MM.1S (cell line): ENCODE measurements around the gene CCR5AS.

ENCODE experiments used
- DNase-seq: peaks from one replicate; pipeline ENCODE4 v3.0.0-alpha.2; 2015
- H2AFZ ChIP-seq: fragments of 300-600 bp; sonication (generic); 2 replicates; pipeline ENCODE4 v1.6.0; 2016; ENCODE audit warnings: antibody characterized with exemption, low read length
- H3F3A ChIP-seq: fragments of 300-600 bp; sonication (generic); 2 replicates; pipeline ENCODE4 v1.6.1; 2016; ENCODE audit warnings: mild to moderate bottlenecking, antibody characterized with exemption, low read length, moderate library complexity, mixed read lengths; ENCODE audit not compliant: insufficient read depth
- H3K27ac ChIP-seq: fragments of 300-600 bp; sonication (generic); 2 replicates; pipeline ENCODE4 v1.5.1; 2016; ENCODE audit warnings: mild to moderate bottlenecking, low read length
- H3K27me3 ChIP-seq: fragments of 300-600 bp; sonication (generic); replicated peaks from 2 replicates; pipeline ENCODE4 v1.6.0; 2016; ENCODE audit warnings: low read length; ENCODE audit not compliant: insufficient read depth
- H3K36me3 ChIP-seq: fragments of 300-600 bp; sonication (generic); replicated peaks from 2 replicates; pipeline ENCODE4 v1.6.1; 2016; ENCODE audit warnings: mild to moderate bottlenecking, low read length, mixed read lengths; ENCODE audit not compliant: insufficient read depth
- H3K4me1 ChIP-seq: fragments of 300-600 bp; sonication (generic); 2 replicates; pipeline ENCODE4 v1.6.1; 2016; ENCODE audit warnings: low read length, mixed read lengths
- H3K4me2 ChIP-seq: fragments of 300-600 bp; sonication (generic); 2 replicates; pipeline ENCODE4 v1.6.0; 2016; ENCODE audit warnings: low read depth, low read length
- H3K4me3 ChIP-seq: fragments of 300-600 bp; sonication (generic); 2 replicates; pipeline ENCODE4 v1.5.1; 2016; ENCODE audit warnings: low read length, mixed read lengths
- H3K79me2 ChIP-seq: fragments of 300-600 bp; sonication (generic); 2 replicates; pipeline ENCODE4 v1.6.1; 2016; ENCODE audit warnings: mixed run types, low read length, mixed read lengths
- H3K9ac ChIP-seq: fragments of 300-600 bp; sonication (generic); 2 replicates; pipeline ENCODE4 v1.6.1; 2016; ENCODE audit warnings: low read length, mixed read lengths
- H3K9me2 ChIP-seq: fragments of 300-600 bp; sonication (generic); replicated peaks from 2 replicates; pipeline ENCODE4 v1.6.1; 2016; ENCODE audit warnings: mild to moderate bottlenecking, low read length, mixed read lengths; ENCODE audit not compliant: insufficient read depth
- H3K9me3 ChIP-seq: fragments of 300-600 bp; sonication (generic); replicated peaks from 2 replicates; pipeline ENCODE4 v1.6.1; 2016; ENCODE audit warnings: mild to moderate bottlenecking, low read length, mixed read lengths; ENCODE audit not compliant: insufficient read depth
- H4K20me1 ChIP-seq: fragments of 300-600 bp; sonication (generic); 2 replicates; pipeline ENCODE4 v1.6.1; 2016; ENCODE audit warnings: mild to moderate bottlenecking, low read length, moderate library complexity, mixed read lengths; ENCODE audit not compliant: insufficient read depth
- CTCF ChIP-seq: fragments of 300-600 bp; sonication (generic); IDR thresholded peaks from 2 replicates; pipeline ENCODE4 v1.5.1; 2016; ENCODE audit warnings: antibody characterized with exemption, low read length, mixed read lengths
- EZH2 ChIP-seq: fragments of 300-600 bp; sonication (generic); optimal IDR thresholded peaks from 2 replicates; pipeline ENCODE3; 2017; ENCODE audit warnings: low read depth, mild to moderate bottlenecking, antibody characterized with exemption, low read length, mixed read lengths
- EZH2phosphoT487 ChIP-seq: fragments of 300-600 bp; sonication (generic); IDR thresholded peaks from 2 replicates; pipeline ENCODE4 v1.6.1; 2018; ENCODE audit warnings: antibody characterized with exemption, low read length

The CCR5AS gene

GRCh38 chr3:46338840-46339239 lies 68.0 kb downstream of the CCR5AS start:
- Histone ChIP-seq H3K9ac (no peak overlapping the region), H3K27ac (no peak overlapping the region), H3K4me1 (peaks cover 12% of the 10 kb centered on the region), H3K27me3 (no peaks in the 10 kb centered on the region), H3K36me3 (no peaks in the 10 kb centered on the region), H3K4me2 (no peak overlapping the region), H3F3A (0 out of 2 replicates have a peak, but pooled peaks cover 3% of the 10 kb centered on the region), H3K79me2 (no peaks in the 10 kb centered on the region), H4K20me1 (no peaks in the 10 kb centered on the region), H3K9me2 (no peaks in the 10 kb centered on the region), H3K4me3 (no peak overlapping the region), H3K9me3 (peaks cover 6% of the 10 kb centered on the region; the same call in 1 of the 2 replicates), H2AFZ (no peak overlapping the region)
- TF ChIP-seq EZH2 (no peak), EZH2phosphoT487 (no peak), CTCF (no peak)
- no peak for DNase-seq

GRCh38 chr3:46337911-46338310 lies 69.0 kb downstream of the CCR5AS start:
- no peaks in the 10 kb centered on the region for H3K36me3 ChIP-seq
- no peak for DNase-seq
- H3K27me3 ChIP-seq, result no peaks in the 10 kb centered on the region
- no peaks in the 10 kb centered on the region for H4K20me1 ChIP-seq
- TF ChIP-seq EZH2 (no peak), EZH2phosphoT487 (no peak), CTCF (no peak)
- H3K9me3 ChIP-seq, result peaks cover 6% of the 10 kb centered on the region; the same call in 1 of the 2 replicates
- H3K4me3 ChIP-seq, result no peak overlapping the region
- no peak overlapping the region for H2AFZ ChIP-seq
- no peaks in the 10 kb centered on the region for H3K9me2 ChIP-seq
- H3K27ac ChIP-seq, result no peak overlapping the region
- no peak overlapping the region for H3K9ac ChIP-seq
- H3K4me2 ChIP-seq, result no peak overlapping the region
- H3K79me2 ChIP-seq, result no peaks in the 10 kb centered on the region
- H3F3A ChIP-seq, result 0 out of 2 replicates have a peak, but pooled peaks cover 3% of the 10 kb centered on the region
- peaks cover 12% of the 10 kb centered on the region for H3K4me1 ChIP-seq

GRCh38 chr3:46335541-46335940 lies 71.3 kb downstream of the CCR5AS start:
- no peak for DNase-seq
- Histone ChIP-seq H3K9me2 (no peaks in the 10 kb centered on the region), H3F3A (0 out of 2 replicates have a peak, but pooled peaks cover 3% of the 10 kb centered on the region), H3K9ac (no peak overlapping the region), H3K27me3 (no peaks in the 10 kb centered on the region), H3K4me1 (peaks cover 12% of the 10 kb centered on the region), H3K79me2 (no peaks in the 10 kb centered on the region), H3K9me3 (peaks cover 6% of the 10 kb centered on the region; the same call in 1 of the 2 replicates), H2AFZ (no peak overlapping the region), H3K4me3 (no peak overlapping the region), H4K20me1 (no peaks in the 10 kb centered on the region), H3K27ac (peak overlapping the region; percentile 28; the same call in 1 of the 2 replicates), H3K4me2 (peak overlapping the region; percentile 28; the same call in 1 of the 2 replicates), H3K36me3 (no peaks in the 10 kb centered on the region)
- no peak for TF ChIP-seq EZH2
- TF ChIP-seq CTCF, result no peak
- no peak for TF ChIP-seq EZH2phosphoT487
